K562 (cell line): ENCODE results near the gene RRH. TPM values are rescaled to one million over a fixed set of nuclear protein-coding genes. Genes with fewer than 3 reads are reported as not detected.

Experiments used
- ATAC-seq: fragments of 200-7000 bp; cut with Tn5 transposase; 3 replicates; pipeline ENCODE4 v1.9.1; 2020; ENCODE audit warnings: moderate library complexity
- BruUV-seq: library from RNA; stranded (reverse); fragments of 400-500 nt; replicated peaks from 2 replicates; lab custom pipeline; 2021; lab: Mats Ljungman, UMichigan
- CTCF ChIA-PET: fragments of 300-600 bp; formaldehyde crosslinking; extraction: SDS; loops from one replicate; lab custom pipeline; 2021; ENCODE audit warnings: low intra/inter-chr PET ratio; lab: Yijun Ruan, JAX
- POLR2A ChIA-PET: fragments of 300-600, 350-650 bp; sonication (Branson Sonifier 250); formaldehyde crosslinking; extraction: SDS; loops from one replicate; lab custom pipeline; 2021; ENCODE audit warnings: antibody characterized with exemption, inconsistent platforms; lab: Yijun Ruan, JAX
- DNase-seq, 4 experiments: peaks; one replicate each; pipeline versions ENCODE4 v3.0.0 to v3.0.0-alpha.2; 2011 to 2018; ENCODE audit warnings: low spot score in 3 of 4, mixed read lengths in 3 of 4; ENCODE audit errors: extremely low read depth in 1 of 4
- FAIRE-seq: peaks from 2 replicates; lab custom pipeline; 2011; peaks lifted over from hg19 to GRCh38; lab: Jason Lieb, UNC
- H2AFZ ChIP-seq: 2 replicates; pipeline ENCODE4 v1.6.0; 2011; ENCODE audit warnings: low read depth, low read length, control low read depth, inconsistent platforms
- H3K27ac ChIP-seq: fragments of 200-600 bp; 3 replicates; pipeline ENCODE4 v1.8.0; 2011; ENCODE audit warnings: low read depth, mild to moderate bottlenecking, control low read depth, inconsistent platforms, low read length, moderate library complexity, mixed read lengths; ENCODE audit errors: extremely low read depth
- H3K27me3 ChIP-seq, 2 experiments: fragments of 300-600 bp in 1 of 2; 2 replicates in 1 of 2; 3 replicates in 1 of 2; pipeline versions ENCODE4 v1.6.0 to v1.8.0; 2011; ENCODE audit warnings: inconsistent platforms in 2 of 2, low read length in 2 of 2, mild to moderate bottlenecking in 1 of 2, mixed read lengths in 1 of 2, moderate library complexity in 1 of 2; ENCODE audit not compliant: control insufficient read depth in 2 of 2, insufficient read depth in 2 of 2
- H3K36me3 ChIP-seq: fragments of 300-600 bp; 3 replicates; pipeline ENCODE4 v1.8.0; 2011; ENCODE audit warnings: mild to moderate bottlenecking, low read length, inconsistent platforms; ENCODE audit not compliant: control insufficient read depth, insufficient read depth
- H3K4me1 ChIP-seq, 2 experiments: fragments of 200-600 bp in 1 of 2; replicated peaks in 1 of 2; 2 replicates in 1 of 2; 3 replicates in 1 of 2; pipeline versions ENCODE4 v1.5.1 to v1.8.0; 2011; ENCODE audit warnings: inconsistent platforms in 2 of 2, low read length in 2 of 2, mild to moderate bottlenecking in 1 of 2, mixed read lengths in 1 of 2, moderate library complexity in 1 of 2; ENCODE audit not compliant: control insufficient read depth in 2 of 2, insufficient read depth in 2 of 2
- H3K4me2 ChIP-seq: 2 replicates; pipeline ENCODE4 v1.6.1; 2011; ENCODE audit warnings: low read length, control low read depth, inconsistent platforms, mixed read lengths; ENCODE audit not compliant: insufficient read depth
- H3K4me3 ChIP-seq: fragments of 200-600 bp; sonication (generic), shearing (Covaris generic); 2 replicates; pipeline ENCODE4 v1.5.1; 2016; ENCODE audit warnings: control low read depth, inconsistent platforms
- H3K79me2 ChIP-seq: fragments of 200-600 bp; 3 replicates; pipeline ENCODE4 v1.8.0; 2011; ENCODE audit warnings: low read length, inconsistent platforms; ENCODE audit not compliant: control insufficient read depth, insufficient read depth
- H3K9ac ChIP-seq, 2 experiments: 2 replicates each; pipeline versions ENCODE4 v1.6.0 to v1.6.1; 2011; ENCODE audit warnings: low read depth in 2 of 2, low read length in 2 of 2, control low read depth in 1 of 2, inconsistent platforms in 1 of 2, mild to moderate bottlenecking in 1 of 2, mixed read lengths in 1 of 2; ENCODE audit not compliant: insufficient read depth in 1 of 2
- H3K9me1 ChIP-seq: one replicate; pipeline ENCODE4 v1.6.0; 2011; ENCODE audit warnings: inconsistent platforms, mild to moderate bottlenecking, low read length, moderate library complexity; ENCODE audit not compliant: control insufficient read depth, insufficient read depth
- H3K9me3 ChIP-seq: replicated peaks from 2 replicates; pipeline ENCODE4 v1.5.1; 2011; ENCODE audit warnings: low read depth, low read length, inconsistent platforms; ENCODE audit not compliant: control insufficient read depth, insufficient read depth
- H4K20me1 ChIP-seq: replicated peaks from 2 replicates; pipeline ENCODE4 v1.6.1; 2011; ENCODE audit warnings: low read length, inconsistent platforms, mixed read lengths; ENCODE audit not compliant: control insufficient read depth, insufficient read depth
- CBFA2T3 ChIP-seq: fragments of 450-650 bp; IDR thresholded peaks from 2 replicates; pipeline ENCODE4 v1.6.1; 2017
- CEBPB ChIP-seq: fragments of 450-650 bp; IDR thresholded peaks from 2 replicates; pipeline ENCODE4 v1.6.1; 2016; ENCODE audit warnings: missing genetic modification characterization, missing compliant biosample characterization
- FOXO4 ChIP-seq: fragments of 450-650 bp; formaldehyde crosslinking; IDR thresholded peaks from 2 replicates; pipeline ENCODE4 v1.4.0; 2020; ENCODE audit warnings: mild to moderate bottlenecking, moderate library complexity
- JUN ChIP-seq, 2 experiments: sonication (generic) in 1 of 2; formaldehyde crosslinking in 1 of 2; IDR thresholded peaks; 2 replicates each; pipeline versions ENCODE4 v1.6.1 to v1.8.0; 2012 to 2022; ENCODE audit warnings: borderline replicate concordance in 2 of 2, mild to moderate bottlenecking in 2 of 2, improper control_type of control experiment in 1 of 2, low read depth in 1 of 2, low read length in 1 of 2, missing genetic modification reagents in 1 of 2
- KAT7 ChIP-seq: sonication (generic); formaldehyde crosslinking; IDR thresholded peaks from 2 replicates; pipeline ENCODE4 v1.8.0; 2022; ENCODE audit warnings: missing genetic modification reagents, mild to moderate bottlenecking, borderline replicate concordance
- SMAD4 ChIP-seq: fragments of 250-450 bp; sonication (Bioruptor Pico); conservative IDR thresholded peaks from 2 replicates; pipeline ENCODE4 v1.8.0; 2021; ENCODE audit warnings: inconsistent platforms, mild to moderate bottlenecking, moderate library complexity
- TAL1 ChIP-seq: fragments of 450-650 bp; IDR thresholded peaks from 2 replicates; pipeline ENCODE4 v1.6.1; 2016; ENCODE audit warnings: mild to moderate bottlenecking
- TCF3 ChIP-seq: sonication (generic); formaldehyde crosslinking; IDR thresholded peaks from 2 replicates; pipeline ENCODE4 v1.4.0; 2020; ENCODE audit warnings: mild to moderate bottlenecking, missing genetic modification reagents
- ZNF12 ChIP-seq: sonication (generic); formaldehyde crosslinking; IDR thresholded peaks from 2 replicates; pipeline ENCODE4 v1.4.0; 2020; ENCODE audit warnings: mild to moderate bottlenecking, missing genetic modification reagents
- in situ Hi-C: fragments of 300-500 bp; cut with MboI; formaldehyde crosslinking; loops from 4 replicates; pipeline ENCODE4 v1.15.0; 2018; ENCODE audit warnings: inconsistent platforms, mixed read lengths
- intact Hi-C: fragments of 100-400 bp; cut with micrococcal nuclease; formaldehyde crosslinking; loops from 2 replicates; pipeline ENCODE4 v1.14.2; 2022
- polyA plus RNA-seq, 8 experiments: library from polyadenylated mRNA; depleted of rRNA in 4 of 8; stranded (reverse) in 5 of 8; unstranded in 3 of 8; fragments of >200 nt; fragmentation: Nextera tagmentation in 2 of 8; fragmentation: Illumina TruSeq in 1 of 8; extraction: Ambion mirVana in 2 of 8; extraction: Trizol in 1 of 8; gene quantifications; 2 replicates each; pipeline versions ENCODE4 v1.2.1 to v1.2.3, GENCODE V29; 2011 to 2014; ENCODE audit warnings: inconsistent platforms in 1 of 8, missing spikeins in 1 of 8
- total RNA-seq, 7 experiments: library from RNA; depleted of rRNA in 6 of 7; stranded (reverse); fragments of >200 nt in 6 of 7; fragmentation: Illumina TruSeq in 2 of 7; extraction: Trizol in 2 of 7; gene quantifications; 2 replicates each; pipeline versions ENCODE4 v1.2.1 to v1.2.3, GENCODE V29; 2011 to 2021; ENCODE audit warnings: low replicate concordance in 1 of 7
- TF ChIP-seq, protein P1 (sequence below): fragments of 250-450 bp; sonication (Bioruptor Pico); IDR thresholded peaks from 2 replicates; pipeline ENCODE4 v1.5.0; 2021; ENCODE audit warnings: mild to moderate bottlenecking, borderline replicate concordance

The RRH gene
- total and polyA plus RNA-seq, 9 of the 15 experiments (the other 6 are each of a cell fraction or from before 2014, with no cell fraction given): 0.04 to 0.31 (median 0.12) TPM; not detected in 3

DNA sequence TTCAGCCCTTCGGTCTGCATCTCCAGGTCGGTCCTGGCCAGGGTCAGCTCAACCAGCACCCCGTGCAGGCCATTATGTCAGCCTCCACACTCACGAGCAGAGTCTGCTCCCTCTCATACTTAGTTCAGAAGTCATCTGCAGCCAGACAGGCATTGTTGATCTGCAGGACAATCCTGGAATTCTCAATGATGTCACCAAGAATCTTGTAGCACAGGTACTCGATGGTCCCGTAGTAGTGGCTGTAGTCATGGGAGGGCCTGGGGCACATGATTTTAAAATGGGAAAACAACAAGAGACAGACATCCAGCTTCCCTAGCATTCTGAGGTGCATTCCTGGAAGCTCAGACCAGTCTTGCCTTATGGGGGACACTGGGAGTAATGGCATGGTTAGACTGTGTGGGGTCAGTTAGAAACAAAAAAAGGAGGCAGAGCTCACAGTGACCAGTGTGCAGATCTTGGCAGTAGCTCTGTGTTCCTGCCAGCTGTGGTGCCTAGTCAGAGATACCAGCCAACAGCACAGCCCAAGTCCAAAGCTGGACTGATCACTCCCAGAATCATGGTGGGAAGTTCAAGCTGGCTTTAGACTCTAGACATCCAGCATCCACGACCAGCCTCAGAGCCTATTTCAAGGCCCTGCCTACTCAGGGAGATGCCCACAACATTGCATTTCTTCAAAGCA, 52.0 kb downstream of the RRH start (continued):
- TF ChIP-seq, protein P1, sequence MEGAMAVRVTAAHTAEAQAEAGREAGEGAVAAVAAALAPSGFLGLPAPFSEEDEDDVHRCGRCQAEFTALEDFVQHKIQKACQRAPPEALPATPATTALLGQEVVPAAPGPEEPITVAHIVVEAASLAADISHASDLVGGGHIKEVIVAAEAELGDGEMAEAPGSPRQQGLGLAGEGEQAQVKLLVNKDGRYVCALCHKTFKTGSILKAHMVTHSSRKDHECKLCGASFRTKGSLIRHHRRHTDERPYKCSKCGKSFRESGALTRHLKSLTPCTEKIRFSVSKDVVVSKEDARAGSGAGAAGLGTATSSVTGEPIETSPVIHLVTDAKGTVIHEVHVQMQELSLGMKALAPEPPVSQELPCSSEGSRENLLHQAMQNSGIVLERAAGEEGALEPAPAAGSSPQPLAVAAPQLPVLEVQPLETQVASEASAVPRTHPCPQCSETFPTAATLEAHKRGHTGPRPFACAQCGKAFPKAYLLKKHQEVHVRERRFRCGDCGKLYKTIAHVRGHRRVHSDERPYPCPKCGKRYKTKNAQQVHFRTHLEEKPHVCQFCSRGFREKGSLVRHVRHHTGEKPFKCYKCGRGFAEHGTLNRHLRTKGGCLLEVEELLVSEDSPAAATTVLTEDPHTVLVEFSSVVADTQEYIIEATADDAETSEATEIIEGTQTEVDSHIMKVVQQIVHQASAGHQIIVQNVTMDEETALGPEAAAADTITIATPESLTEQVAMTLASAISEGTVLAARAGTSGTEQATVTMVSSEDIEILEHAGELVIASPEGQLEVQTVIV (CRISPR knock-in tag): no peak
- TF ChIP-seq ZNF12 (CRISPR knock-in tag) (no peak), KAT7 (CRISPR knock-in tag) (no peak)

DNA sequence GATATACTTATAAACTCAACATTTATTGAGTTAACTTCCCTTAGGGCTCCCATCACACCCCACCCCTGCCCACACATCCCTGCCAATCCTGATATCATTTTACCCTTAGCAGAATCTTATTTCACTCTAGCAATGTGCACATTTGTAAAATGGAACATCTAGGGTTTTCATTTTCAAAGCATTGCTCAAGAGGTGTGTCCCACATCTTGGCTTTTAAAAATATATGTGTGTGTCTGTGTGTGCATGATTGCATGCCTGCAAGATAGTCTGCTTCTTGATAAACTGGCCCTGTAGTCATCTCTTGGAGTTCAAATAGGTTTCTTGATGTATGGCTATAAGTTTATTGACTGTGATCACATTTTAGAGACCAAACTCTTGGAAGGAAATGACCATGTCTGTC, 58.5 kb downstream of the RRH start:
- H3K27me3 ChIP-seq: no peaks in the 10 kb centered on the region
- no peaks in the 10 kb centered on the region for H3K79me2 ChIP-seq
- H3K4me2 ChIP-seq: no peak overlapping the region
- no peaks in the 10 kb centered on the region for H3K36me3 ChIP-seq
- intact Hi-C loops (no loop called here), in situ Hi-C loops (no loop called here)
- H3K9me3 ChIP-seq: no peaks in the 10 kb centered on the region
- TF ChIP-seq TAL1 (peak; percentile 15; the same call in 1 of the 2 replicates), CBFA2T3 (peak; percentile 8; the same call in 1 of the 2 replicates), JUN (IDR thresholded peaks at IDR 0.05; ENCODE audit: borderline replicate concordance, low read depth, low read length) (no peak), JUN (CRISPR knock-in tag; IDR thresholded peaks at IDR 0.05; ENCODE audit: borderline replicate concordance) (no peak), FOXO4 (no peak), CEBPB (tag) (0 out of 2 replicates have a peak, but pooled peaks have one; percentile 30), SMAD4 (CRISPR knock-in tag) (0 out of 2 replicates have a peak, but pooled peaks have one; percentile 10), TCF3 (CRISPR knock-in tag) (peak; percentile 65)
- no peaks in the 10 kb centered on the region for H3K4me1 ChIP-seq
- H2AFZ ChIP-seq: peak overlapping the region; percentile 52
- no peak overlapping the region for H3K4me3 ChIP-seq
- no peak overlapping the region for H3K27ac ChIP-seq
- POLR2A ChIA-PET: no interaction called here
- FAIRE-seq (no peak), ATAC-seq (no peak), DNase-seq (no peak)
- H3K9ac ChIP-seq: no peak overlapping the region
- BruUV-seq: no TSS peak
- CTCF ChIA-PET: no interaction called here
- H3K9me1 ChIP-seq: no peaks in the 10 kb centered on the region
- H4K20me1 ChIP-seq: no peaks in the 10 kb centered on the region
